Activated T-helper 17 cell treated with anti-CD3 and anti-CD28 coated beads, Interleukin-2, amount 50 U/mL, for 72 hours (primary cell): Measurements from ENCODE around the gene CLBA1. TPM values are rescaled to one million over a fixed set of nuclear protein-coding genes. Genes with fewer than 3 reads are reported as not detected.

Source experiments
- ATAC-seq: fragments of 150-1000 bp; cut with Tn5 transposase; replicated peaks from 2 replicates; pipeline ENCODE4 v1.10.0; 2021; ENCODE audit warnings: mild to moderate bottlenecking, moderate library complexity
- H3K27ac Mint-ChIP-seq: one replicate; pipeline ENCODE4 v1.8.0; 2022; ENCODE audit warnings: mixed read lengths
- H3K27me3 Mint-ChIP-seq: one replicate; pipeline ENCODE4 v1.8.0; 2022; ENCODE audit warnings: mixed read lengths
- H3K36me3 Mint-ChIP-seq: one replicate; pipeline ENCODE4 v1.8.0; 2022; ENCODE audit warnings: low read depth, mild to moderate bottlenecking, mixed read lengths
- H3K4me1 Mint-ChIP-seq: one replicate; pipeline ENCODE4 v1.8.0; 2022; ENCODE audit warnings: mixed read lengths
- H3K4me3 Mint-ChIP-seq: one replicate; pipeline ENCODE4 v1.8.0; 2022; ENCODE audit warnings: mild to moderate bottlenecking, mixed read lengths
- H3K9me3 Mint-ChIP-seq: one replicate; pipeline ENCODE4 v1.8.0; 2022; ENCODE audit warnings: mixed read lengths
- total RNA-seq, 2 donors: library from RNA; stranded (reverse); gene quantifications; one replicate each; pipeline ENCODE4 v1.2.3, GENCODE V29; 2022

The CLBA1 gene
- total RNA-seq, 2 donors from 2014 or later: 0.54 to 0.85 TPM

DNA sequence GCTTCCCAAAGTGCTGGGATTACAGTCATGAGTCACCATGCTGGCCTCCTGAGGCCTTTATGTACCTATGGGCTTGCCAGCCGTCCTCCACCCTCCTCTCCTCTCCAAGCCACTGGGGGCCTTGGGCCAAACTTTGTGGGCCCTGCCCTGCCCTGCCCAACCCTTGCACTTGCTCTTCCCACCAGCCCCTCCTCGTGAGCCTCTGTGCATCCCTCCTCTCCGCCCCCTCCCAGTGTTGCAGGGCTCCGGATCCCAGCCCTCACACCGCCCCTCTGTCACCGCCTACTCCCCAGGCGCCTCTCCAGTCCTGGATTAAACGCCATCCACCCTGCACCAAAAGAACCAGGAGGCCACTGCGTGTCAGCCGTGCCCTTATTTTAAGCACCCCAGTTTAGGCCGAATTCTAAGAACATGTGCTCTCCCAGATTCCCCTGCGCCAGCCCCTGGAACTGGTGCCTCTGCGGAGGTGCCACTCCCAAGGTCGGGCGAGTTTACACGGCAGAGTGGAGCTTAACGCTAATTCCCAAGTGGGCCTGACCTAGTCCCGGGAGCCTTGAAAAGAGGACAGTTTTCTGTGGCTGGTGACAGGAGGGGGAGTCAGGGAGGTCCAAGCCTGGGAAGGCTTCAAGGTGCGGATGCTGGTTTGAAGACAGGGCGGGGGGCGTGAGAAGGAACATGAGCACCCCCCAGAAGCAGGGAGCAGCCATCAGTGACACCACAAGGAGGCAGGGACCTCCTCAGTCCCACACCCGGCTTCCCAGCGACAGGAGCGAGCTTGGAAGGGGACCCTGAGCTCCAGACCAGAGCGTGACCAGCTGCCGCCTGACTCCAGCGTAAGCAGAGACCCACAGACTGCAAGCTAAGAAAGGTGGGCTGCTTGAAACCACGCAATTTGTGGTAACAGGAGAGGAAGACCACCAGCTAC is 56.5 kb downstream of the CLBA1 start:
- no peak overlapping the region for H3K4me3 Mint-ChIP-seq
- ATAC-seq: no peak
- peaks cover 5% of the 10 kb centered on the region for H3K27me3 Mint-ChIP-seq
- no peaks in the 10 kb centered on the region for H3K9me3 Mint-ChIP-seq
- H3K36me3 Mint-ChIP-seq: no peaks in the 10 kb centered on the region
- H3K4me1 Mint-ChIP-seq: peaks cover 12% of the 10 kb centered on the region
- no peak overlapping the region for H3K27ac Mint-ChIP-seq

DNA sequence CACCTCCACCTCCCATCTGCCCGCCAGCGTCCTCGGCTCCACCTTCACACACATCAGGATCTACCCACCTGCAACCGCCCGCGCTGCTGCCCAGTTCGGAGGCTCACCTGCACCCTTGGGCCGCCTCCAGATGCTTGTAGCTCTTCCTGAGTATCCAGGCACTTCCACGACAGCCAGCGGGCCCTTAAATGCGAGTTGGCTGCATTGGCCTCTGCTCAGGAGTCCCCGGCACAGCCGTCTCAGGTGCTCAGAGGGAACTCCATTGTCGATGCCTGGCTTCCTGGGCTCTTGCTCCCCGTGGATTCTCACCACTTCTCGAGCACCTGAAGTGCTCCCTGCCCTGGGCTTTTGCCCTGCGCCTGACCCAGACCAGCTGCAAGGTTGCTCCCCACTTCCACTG is 57.2 kb downstream of the CLBA1 start:
- ATAC-seq: no peak
- no peak overlapping the region for H3K4me3 Mint-ChIP-seq
- no peak overlapping the region for H3K27ac Mint-ChIP-seq
- peaks cover 5% of the 10 kb centered on the region for H3K27me3 Mint-ChIP-seq
- no peaks in the 10 kb centered on the region for H3K36me3 Mint-ChIP-seq
- peaks cover 12% of the 10 kb centered on the region for H3K4me1 Mint-ChIP-seq
- no peaks in the 10 kb centered on the region for H3K9me3 Mint-ChIP-seq

DNA sequence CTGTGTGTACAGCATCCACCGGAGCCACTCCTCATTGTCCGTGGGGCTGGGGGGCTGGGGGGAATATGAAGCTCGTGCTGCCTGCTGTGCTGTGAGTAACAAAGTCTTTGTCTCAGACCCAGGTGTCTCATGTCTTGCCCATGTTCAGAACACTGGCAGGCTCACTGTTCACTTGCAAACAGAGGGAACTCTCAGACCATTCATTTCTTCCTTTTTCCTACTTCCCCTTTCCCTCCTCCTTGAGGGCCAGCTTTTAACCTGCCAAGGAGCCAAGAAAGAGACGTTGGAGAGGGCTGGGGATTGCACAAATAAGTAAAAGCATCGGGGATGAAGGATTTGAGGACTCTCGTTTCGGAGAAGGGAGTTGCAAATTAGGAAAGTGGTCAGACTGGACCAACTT is 58.1 kb downstream of the CLBA1 start:
- Mint-ChIP-seq H3K4me3 (no peak overlapping the region), H3K4me1 (peaks cover 12% of the 10 kb centered on the region), H3K9me3 (no peaks in the 10 kb centered on the region), H3K36me3 (peaks cover under 1% of the 10 kb centered on the region), H3K27ac (no peak overlapping the region), H3K27me3 (peaks cover 5% of the 10 kb centered on the region)
- ATAC-seq: no peak

Other genes with a start within 250 kb of the CLBA1 start
- gene SIVA1, start 232.6 kb upstream of the CLBA1 start, total RNA-seq: 100 to 1,000 TPM in 1 of 2 donors, 10 to 100 TPM in 1; 65.2 to 121 TPM
- gene AKT1, start 190.0 kb upstream of the CLBA1 start, total RNA-seq: 100 to 1,000 TPM in 1 of 2 donors, 10 to 100 TPM in 1; 81.3 to 160 TPM
- 1 to 10 TPM; 3.0 to 3.2 TPM for gene ZBTB42, start 184.7 kb upstream of the CLBA1 start, total RNA-seq
- gene CEP170B, start 120.5 kb upstream of the CLBA1 start, total RNA-seq: 1 to 10 TPM; 5.2 to 6.1 TPM
- gene PLD4, start 60.9 kb upstream of the CLBA1 start, total RNA-seq: not detected
- under 1 TPM; 0.05 to 0.06 TPM for gene AHNAK2, start 7.4 kb upstream of the CLBA1 start, total RNA-seq
- 10 to 100 TPM; 49.2 to 58.6 TPM for gene CDCA4, start 35.3 kb downstream of the CLBA1 start, total RNA-seq
- gene GPR132, start 79.6 kb downstream of the CLBA1 start, total RNA-seq: 10 to 100 TPM; 46.5 to 49.5 TPM
- gene JAG2, start 183.0 kb downstream of the CLBA1 start, total RNA-seq: 1 to 10 TPM; 2.5 TPM
- 10 to 100 TPM; 17.9 to 18.3 TPM for gene NUDT14, start 195.5 kb downstream of the CLBA1 start, total RNA-seq